Renal pelvis (tissue), 4 donors: Measurements from ENCODE around the gene CCL7. TPM values are rescaled to one million over a fixed set of nuclear protein-coding genes. Genes with fewer than 3 reads are reported as not detected.

ENCODE experiments used
- DNase-seq: peaks from one replicate; pipeline ENCODE4 v3.0.0-alpha.2; 2013
- polyA plus RNA-seq, 3 donors: library from polyadenylated mRNA; unstranded; fragments of 120-200 nt; gene quantifications; one replicate each; pipeline ENCODE4 v1.2.1, GENCODE V29; 2013; ENCODE audit not compliant: insufficient read length in 3 of 3

The CCL7 gene
- polyA plus RNA-seq, 3 donors, result not detected

GRCh38 chr17:34246446-34246845 lies 23.6 kb upstream of the CCL7 start:
- DNase-seq, result no peak

GRCh38 chr17:34246881-34247280 lies 23.1 kb upstream of the CCL7 start:
- no peak for DNase-seq

GRCh38 chr17:34248511-34249024 lies 21.5 kb upstream of the CCL7 start:
- no peak for DNase-seq

DNA sequence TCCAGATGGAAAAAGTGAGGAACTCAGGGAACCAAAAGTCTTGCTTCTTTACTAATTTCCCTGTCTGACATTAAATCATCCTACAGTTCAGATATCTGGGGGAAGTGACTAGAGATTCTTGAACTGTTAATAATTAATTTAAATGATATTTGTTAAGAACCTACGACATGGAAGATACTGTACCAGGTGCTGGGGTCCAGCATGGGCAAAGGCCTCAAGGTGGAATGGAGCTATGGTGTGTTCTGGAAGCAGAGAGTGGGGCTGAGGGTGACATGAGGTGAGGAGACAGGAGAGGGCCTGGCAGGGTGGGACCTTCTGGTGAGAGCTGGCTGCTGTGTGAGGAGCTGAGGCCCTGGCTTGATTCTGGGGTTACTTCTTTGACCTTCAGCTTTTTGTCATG lies 21.0 kb upstream of the CCL7 start:
- no peak for DNase-seq

- no peak for DNase-seq
Observed at GRCh38 chr17:34249478-34249877, 20.5 kb upstream of the CCL7 start.

- DNase-seq, result no peak
Observed at GRCh38 chr17:34251186-34251585, 18.8 kb upstream of the CCL7 start.

DNA sequence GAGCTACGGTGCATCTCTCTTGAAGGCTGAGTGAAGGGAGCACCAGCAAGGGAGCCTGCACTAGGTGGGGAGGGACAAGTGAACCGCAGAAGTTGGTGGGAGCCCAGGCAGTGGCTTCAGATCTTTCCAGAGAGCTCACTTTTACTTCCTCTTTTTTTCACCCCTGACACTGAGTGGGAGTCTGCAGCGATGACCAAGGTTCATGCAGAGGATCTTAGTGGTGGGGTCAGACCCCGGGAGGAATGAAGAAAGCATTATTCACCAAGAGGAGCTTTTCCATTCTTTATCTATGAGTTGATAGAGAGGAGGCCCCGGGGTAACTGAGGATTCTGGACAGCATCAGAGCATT lies 18.0 kb upstream of the CCL7 start:
- no peak for DNase-seq

DNA sequence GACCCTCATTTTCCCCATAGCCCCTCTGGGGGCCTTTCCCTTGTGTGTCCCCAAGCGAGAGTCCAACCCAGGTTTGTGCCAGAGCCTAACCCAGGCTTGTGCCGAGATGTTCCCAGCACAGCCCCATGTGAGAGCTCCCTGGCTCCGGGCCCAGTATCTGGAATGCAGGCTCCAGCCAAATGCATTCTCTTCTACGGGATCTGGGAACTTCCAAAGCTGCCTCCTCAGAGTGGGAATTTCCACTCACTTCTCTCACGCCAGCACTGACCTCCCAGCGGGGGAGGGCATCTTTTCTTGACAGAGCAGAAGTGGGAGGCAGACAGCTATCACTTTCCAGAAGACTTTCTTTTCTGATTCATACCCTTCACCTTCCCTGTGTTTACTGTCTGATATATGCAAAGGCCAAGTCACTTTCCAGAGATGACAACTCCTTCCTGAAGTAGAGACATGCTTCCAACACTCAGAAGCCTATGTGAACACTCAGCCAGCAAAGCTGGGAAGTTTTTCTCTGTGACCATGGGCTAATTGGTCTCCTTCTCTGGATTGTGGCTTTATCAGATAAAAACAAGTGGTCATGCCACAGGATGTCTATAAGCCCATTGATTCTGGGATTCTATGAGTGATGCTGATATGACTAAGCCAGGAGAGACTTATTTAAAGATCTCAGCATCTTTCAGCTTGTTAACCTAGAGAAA lies 17.4 kb upstream of the CCL7 start:
- DNase-seq, result peak; percentile 82

- DNase-seq, result no peak
Observed at GRCh38 chr17:34253139-34253525, 16.9 kb upstream of the CCL7 start.

DNA sequence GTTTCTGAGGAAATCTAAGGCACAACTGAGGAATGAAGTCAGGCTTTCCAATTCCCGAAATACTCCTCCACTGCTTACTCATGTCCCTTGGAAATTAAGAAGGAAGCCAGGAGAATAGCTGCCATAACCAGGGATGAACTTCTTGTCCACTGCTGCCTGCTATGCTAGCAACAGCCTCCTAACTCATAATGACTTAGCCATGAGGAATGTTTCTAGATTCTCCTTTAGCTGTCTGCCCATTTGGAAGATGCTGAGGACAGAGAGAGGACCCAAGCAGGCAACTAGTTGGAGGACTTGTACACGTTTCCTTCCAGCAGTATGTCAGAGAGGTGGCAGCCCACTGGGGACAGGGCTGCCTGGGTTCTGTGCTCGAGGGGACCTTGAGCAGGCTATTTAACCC lies 15.9 kb upstream of the CCL7 start:
- DNase-seq, result no peak

DNA sequence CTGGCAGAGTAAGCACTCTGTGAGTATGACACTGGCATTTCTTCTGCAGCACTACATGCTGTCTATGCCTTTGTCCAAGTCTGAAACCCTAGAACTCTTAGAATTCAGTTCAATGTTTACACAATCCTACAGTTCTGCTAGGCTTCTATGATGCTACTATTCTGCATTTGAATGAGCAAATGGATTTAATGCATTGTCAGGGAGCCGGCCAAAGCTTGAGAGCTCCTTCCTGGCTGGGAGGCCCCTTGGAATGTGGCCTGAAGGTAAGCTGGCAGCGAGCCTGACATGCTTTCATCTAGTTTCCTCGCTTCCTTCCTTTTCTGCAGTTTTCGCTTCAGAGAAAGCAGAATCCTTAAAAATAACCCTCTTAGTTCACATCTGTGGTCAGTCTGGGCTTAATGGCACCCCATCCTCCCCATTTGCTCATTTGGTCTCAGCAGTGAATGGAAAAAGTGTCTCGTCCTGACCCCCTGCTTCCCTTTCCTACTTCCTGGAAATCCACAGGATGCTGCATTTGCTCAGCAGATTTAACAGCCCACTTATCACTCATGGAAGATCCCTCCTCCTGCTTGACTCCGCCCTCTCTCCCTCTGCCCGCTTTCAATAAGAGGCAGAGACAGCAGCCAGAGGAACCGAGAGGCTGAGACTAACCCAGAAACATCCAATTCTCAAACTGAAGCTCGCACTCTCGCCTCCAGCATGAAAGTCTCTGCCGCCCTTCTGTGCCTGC lies 15.2 kb upstream of the CCL7 start, which contains the start of gene CCL2:
CCL2 (plus strand) TSS at position 635 of the 730 bp plus-strand sequence; CDS start at position 700, 65 bp downstream.
- peak; percentile 77 for DNase-seq

- DNase-seq, result no peak
Observed at GRCh38 chr17:34255381-34255732, 14.7 kb upstream of the CCL7 start.

DNA sequence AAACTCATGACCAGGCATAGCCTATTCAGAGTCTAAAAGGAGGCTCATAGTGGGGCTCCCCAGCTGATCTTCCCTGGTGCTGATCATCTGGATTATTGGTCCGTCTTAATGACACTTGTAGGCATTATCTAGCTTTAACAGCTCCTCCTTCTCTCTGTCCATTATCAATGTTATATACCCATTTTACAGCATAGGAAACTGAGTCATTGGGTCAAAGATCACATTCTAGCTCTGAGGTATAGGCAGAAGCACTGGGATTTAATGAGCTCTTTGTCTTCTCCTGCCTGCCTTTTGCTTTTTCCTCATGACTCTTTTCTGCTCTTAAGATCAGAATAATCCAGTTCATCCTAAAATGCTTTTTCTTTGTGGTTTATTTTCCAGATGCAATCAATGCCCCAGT lies 14.2 kb upstream of the CCL7 start:
- no peak for DNase-seq

DNA sequence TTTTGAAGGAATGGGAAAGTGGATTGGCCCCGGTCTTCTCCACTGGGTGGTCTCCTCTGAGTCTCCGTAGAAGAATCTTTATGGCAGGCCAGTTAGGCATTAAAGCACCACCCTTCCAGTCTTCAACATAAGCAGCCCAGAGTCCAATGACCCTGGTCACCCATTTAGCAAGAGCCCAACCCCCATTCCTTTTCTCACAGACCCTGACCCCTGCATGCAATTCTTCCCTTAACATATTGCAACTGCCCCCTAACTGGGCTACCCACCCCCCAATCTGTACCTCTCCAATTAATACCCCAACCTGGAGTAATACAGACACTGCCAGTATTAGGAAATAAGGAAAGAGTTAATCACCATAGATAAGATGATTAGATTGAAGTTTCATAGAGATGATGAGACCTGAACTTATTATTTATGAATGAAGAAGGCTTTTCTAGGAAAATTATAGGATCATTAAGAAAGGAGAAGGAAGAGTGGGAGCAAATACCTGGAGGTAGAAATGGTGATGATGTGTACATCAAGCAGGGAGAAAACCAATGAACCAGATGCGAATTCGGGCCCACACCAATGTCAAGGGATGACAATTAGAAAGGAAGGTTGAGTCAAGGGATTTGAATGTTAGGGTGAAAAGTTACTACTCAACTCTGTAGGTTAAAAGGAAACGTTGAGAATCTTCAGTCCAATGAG lies 12.6 kb upstream of the CCL7 start:
- no peak for DNase-seq

DNA sequence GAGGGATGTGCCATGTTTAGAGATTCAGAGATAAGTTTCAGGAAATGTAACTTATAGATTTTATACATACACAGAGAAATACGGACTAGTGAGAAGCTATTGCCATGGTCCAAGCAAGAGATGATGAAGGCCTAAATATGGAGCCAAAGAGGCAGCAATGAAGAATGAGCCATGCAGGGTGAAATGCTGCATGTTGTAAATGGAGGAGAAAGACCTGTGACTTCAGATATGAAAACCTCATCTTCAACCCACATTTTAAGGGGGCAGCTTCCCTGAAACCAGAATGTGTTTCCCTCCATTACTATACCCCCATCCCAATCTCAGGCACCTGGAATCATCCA lies 12.1 kb upstream of the CCL7 start:
- DNase-seq, result no peak

- DNase-seq, result no peak
Observed at GRCh38 chr17:34259146-34259545, 10.9 kb upstream of the CCL7 start.

DNA sequence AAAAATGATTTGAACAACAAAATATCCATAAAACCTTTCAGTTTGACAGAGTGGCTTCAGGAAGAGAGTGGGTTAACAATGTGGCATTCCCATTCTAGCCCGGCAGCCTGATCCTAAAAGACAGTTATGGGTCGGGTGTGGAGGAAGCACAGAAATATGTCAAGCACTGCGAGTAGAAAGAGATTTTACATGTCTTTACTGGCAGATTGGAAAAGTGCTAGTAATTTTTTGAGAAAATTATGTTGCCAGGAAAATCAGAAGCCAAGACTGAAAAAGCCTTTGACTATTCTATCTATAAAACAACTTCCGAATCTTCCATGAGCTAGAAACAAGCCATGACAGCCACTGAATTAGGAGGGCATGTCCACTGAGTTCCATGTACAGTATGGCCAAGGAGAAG lies 9.2 kb upstream of the CCL7 start:
- no peak for DNase-seq

- DNase-seq, result no peak
Observed at GRCh38 chr17:34261568-34262337, 8.3 kb upstream of the CCL7 start.

GRCh38 chr17:34265711-34266110 lies 4.3 kb upstream of the CCL7 start:
- DNase-seq, result no peak

DNA sequence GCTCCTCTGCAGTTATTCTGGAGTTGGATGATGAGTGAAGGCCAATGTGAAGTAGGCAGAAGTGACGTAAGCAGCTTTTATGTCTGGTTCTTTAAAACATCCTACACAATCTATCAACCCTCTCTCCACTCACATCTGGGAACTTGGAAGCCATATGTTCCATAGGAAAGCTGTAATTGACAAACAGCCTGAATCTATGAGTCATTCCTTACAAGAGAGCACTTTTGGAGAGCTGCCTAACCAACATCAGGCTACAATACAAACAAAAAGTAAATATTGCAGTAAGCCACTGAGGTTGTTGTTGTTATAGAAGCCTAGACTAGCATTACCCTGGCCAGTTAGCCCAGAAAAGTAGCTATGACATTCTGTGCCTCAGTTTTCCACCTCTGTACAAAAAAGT lies 5.9 kb downstream of the CCL7 start:
- DNase-seq, result no peak

- no peak for DNase-seq
Observed at GRCh38 chr17:34276826-34277225, 6.8 kb downstream of the CCL7 start.

DNA sequence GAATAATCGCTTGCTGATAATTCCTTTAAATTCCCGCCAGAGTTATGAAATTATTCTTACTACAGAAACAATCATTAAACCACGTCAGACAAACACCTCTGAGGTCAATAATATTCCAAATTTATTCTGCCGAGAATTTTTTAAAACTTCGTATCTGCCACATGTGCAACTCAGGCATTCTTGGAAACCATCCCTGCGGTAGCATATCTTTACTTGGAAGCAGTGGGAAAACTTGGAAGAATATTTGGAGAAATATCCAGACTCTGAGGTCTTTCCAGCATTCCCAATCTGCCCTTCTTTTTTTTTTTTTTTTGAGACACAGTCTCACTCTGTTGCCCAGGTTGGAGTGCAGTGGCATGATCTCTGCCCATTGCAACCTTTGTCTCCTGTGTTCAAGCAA lies 13.6 kb downstream of the CCL7 start:
- DNase-seq, result no peak
